Adrenal gland (tissue), 5 donors: ENCODE measurements around the gene PFDN6.

ENCODE experiments used
- POLR2A ChIP-seq, 2 donors: fragments of 450-650 bp; IDR thresholded peaks; one replicate each; pipeline ENCODE4 v1.6.1; 2017; ENCODE audit warnings: antibody characterized with exemption in 2 of 2, mild to moderate bottlenecking in 2 of 2, moderate library complexity in 1 of 2
- TF ChIP-seq, protein P1 (sequence below), 6 experiments: fragments of 450-650 bp in 4 of 6; fragments of 200-600 bp in 2 of 6; sonication (generic) in 1 of 6; IDR thresholded peaks; 1 replicate in 5 of 6; 2 replicates in 1 of 6; pipeline versions ENCODE4 v1.5.1 to v1.8.0; 2016 to 2021; ENCODE audit warnings: antibody characterized with exemption in 6 of 6, mild to moderate bottlenecking in 2 of 6, moderate library complexity in 1 of 6
- donor health status: DM: no; HTN: no; CAD: no.

DNA sequence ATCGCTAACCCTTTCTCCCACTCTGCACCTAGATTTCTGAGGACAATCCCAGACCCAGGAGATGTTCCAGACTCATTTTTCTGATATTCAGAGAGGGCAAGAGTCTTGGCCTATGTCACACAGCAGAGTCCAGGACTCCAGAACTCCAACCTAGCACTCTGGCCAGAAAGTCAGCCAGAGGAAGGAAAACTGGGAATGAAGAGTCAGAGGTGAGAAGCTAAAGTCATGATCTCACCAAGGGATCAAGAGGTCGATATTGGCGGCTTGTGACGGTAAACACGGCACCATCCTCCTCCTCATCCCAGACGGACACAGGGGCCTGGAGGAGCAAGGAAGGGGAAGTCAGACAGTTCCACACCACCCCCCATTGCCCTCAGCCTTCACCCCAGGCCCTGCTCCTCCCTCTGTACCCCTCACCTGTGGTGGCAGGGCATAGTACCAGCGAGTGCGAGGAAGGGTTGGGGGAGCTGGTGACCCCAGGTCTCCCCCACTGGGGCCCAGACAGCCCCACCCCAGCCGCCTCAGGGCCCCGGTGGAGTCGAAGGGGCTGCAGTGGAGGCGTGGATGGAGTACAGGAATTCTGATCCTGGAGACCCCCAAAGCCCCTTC is 7.5 kb downstream of the PFDN6 start:
- TF ChIP-seq, protein P1, sequence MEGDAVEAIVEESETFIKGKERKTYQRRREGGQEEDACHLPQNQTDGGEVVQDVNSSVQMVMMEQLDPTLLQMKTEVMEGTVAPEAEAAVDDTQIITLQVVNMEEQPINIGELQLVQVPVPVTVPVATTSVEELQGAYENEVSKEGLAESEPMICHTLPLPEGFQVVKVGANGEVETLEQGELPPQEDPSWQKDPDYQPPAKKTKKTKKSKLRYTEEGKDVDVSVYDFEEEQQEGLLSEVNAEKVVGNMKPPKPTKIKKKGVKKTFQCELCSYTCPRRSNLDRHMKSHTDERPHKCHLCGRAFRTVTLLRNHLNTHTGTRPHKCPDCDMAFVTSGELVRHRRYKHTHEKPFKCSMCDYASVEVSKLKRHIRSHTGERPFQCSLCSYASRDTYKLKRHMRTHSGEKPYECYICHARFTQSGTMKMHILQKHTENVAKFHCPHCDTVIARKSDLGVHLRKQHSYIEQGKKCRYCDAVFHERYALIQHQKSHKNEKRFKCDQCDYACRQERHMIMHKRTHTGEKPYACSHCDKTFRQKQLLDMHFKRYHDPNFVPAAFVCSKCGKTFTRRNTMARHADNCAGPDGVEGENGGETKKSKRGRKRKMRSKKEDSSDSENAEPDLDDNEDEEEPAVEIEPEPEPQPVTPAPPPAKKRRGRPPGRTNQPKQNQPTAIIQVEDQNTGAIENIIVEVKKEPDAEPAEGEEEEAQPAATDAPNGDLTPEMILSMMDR (IDR thresholded peaks at IDR 0.05) = no peak
- TF ChIP-seq POLR2A (IDR thresholded peaks at IDR 0.05) = no peak
